Ovary (tissue), 3 donors: ENCODE measurements around the gene SEMA4C.

Source experiments
- EP300 ChIP-seq: sonication (generic); formaldehyde crosslinking; IDR thresholded peaks from one replicate; pipeline ENCODE4 v1.6.1; 2017; ENCODE audit warnings: antibody characterized with exemption
- TF ChIP-seq, protein P1 (sequence below), 3 donors: fragments of 450-650 bp in 2 of 3; fragments of 200-600 bp in 1 of 3; IDR thresholded peaks; one replicate each; pipeline versions ENCODE4 v1.5.1 to v1.8.0; 2016 to 2022; ENCODE audit warnings: antibody characterized with exemption in 3 of 3, mild to moderate bottlenecking in 1 of 3
- donor health status: DM: no; HTN: no; CAD: no.

DNA sequence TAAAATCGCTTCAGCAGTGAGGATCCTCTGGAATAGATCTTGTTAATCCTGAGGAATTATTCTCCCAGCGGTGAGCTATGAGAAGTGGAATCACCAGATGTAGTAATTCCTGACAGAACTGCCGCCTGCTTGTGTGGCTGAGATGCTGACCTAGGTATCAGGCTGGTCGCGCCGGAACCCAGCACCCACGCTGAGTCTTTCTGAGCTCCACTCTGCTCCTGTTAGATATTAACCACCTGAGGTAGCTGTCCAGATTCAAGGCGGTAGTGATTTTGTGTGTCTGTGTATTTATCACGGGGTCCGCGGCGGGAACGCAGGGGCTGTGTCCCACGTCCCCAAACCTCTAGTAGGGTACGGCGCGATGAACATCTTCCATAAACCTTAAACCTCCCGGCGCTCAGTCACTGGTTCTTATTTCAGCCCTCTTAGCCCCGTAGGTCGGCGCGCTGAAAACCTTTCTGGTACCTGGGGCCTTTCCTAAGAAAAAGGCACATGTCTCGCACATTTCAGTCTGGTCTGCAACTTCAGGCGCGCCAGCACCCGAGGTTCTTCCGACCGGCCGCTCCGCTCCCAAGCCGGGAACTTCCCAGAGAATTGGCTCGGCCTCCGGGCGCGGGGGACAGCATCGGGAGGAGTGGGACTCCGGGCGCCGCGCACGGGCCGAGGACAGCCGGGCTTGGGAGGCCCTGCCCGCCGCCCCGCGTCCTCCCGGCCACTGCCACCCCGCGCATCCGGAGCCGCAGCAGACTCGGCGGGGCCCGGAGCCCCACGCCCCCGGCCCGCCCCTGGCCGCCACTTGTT lies 54.4 kb downstream of the SEMA4C start:
- TF ChIP-seq EP300: no peak
- TF ChIP-seq, protein P1, sequence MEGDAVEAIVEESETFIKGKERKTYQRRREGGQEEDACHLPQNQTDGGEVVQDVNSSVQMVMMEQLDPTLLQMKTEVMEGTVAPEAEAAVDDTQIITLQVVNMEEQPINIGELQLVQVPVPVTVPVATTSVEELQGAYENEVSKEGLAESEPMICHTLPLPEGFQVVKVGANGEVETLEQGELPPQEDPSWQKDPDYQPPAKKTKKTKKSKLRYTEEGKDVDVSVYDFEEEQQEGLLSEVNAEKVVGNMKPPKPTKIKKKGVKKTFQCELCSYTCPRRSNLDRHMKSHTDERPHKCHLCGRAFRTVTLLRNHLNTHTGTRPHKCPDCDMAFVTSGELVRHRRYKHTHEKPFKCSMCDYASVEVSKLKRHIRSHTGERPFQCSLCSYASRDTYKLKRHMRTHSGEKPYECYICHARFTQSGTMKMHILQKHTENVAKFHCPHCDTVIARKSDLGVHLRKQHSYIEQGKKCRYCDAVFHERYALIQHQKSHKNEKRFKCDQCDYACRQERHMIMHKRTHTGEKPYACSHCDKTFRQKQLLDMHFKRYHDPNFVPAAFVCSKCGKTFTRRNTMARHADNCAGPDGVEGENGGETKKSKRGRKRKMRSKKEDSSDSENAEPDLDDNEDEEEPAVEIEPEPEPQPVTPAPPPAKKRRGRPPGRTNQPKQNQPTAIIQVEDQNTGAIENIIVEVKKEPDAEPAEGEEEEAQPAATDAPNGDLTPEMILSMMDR (IDR thresholded peaks at IDR 0.05): no peak
